ENCODE data around the gene DBN1. TPM values are rescaled to one million over a fixed set of nuclear protein-coding genes. Genes with fewer than 3 reads are reported as not detected.

DBN1 gene
- total RNA-seq, 2 experiments from 2014 or later = 12.1 to 15.9 TPM

- intact Hi-C loops (cut with micrococcal nuclease) = no loop called here
- no peak overlapping the region for H3K4me3 Mint-ChIP-seq
- no peak overlapping the region for H3K27ac Mint-ChIP-seq
- no peaks in the 10 kb centered on the region for H3K9me3 Mint-ChIP-seq
- H3K4me1 Mint-ChIP-seq (ENCODE audit: low read depth) = peaks cover 20% of the 10 kb centered on the region
- H3K27me3 Mint-ChIP-seq = no peaks in the 10 kb centered on the region
- DNase-seq = no peak
- POLR2A ChIA-PET = interaction anchor here (0.8 to 5.2 kb wide), 6 partner anchors 9 to 63 kb away, joined by 4 to 54 read pairs (median 14); partner anchors contain the start of gene GRK6
- CTCF ChIA-PET = interaction anchor here (1.0 to 29.1 kb wide), 19 partner anchors 8 to 144 kb away, joined by 3 to 624 read pairs (median 9); partner anchors contain the start of genes F12, GRK6, LMAN2 and PFN3
- H3K36me3 Mint-ChIP-seq = no peaks in the 10 kb centered on the region
These were observed 20.5 kb downstream of the DBN1 start for GRCh38 chr5:177452688-177453638.

GRCh38 chr5:177450667-177451424 lies 22.6 kb downstream of the DBN1 start:
- intact Hi-C loops (cut with micrococcal nuclease) = no loop called here
- CTCF ChIA-PET = interaction anchor here (1.2 to 29.1 kb wide), 4 partner anchors 46 to 141 kb away, joined by 4 to 624 read pairs (median 92); partner anchors contain the start of genes F12 and PFN3
- no peak overlapping the region for H3K4me3 Mint-ChIP-seq

GRCh38 chr5:177449140-177450061 lies 24.0 kb downstream of the DBN1 start:
- H3K36me3 Mint-ChIP-seq = no peaks in the 10 kb centered on the region
- no peak for DNase-seq
- intact Hi-C loops (cut with micrococcal nuclease) = no loop called here
- H3K9me3 Mint-ChIP-seq = no peaks in the 10 kb centered on the region
- no peak overlapping the region for H3K27ac Mint-ChIP-seq
- peaks cover 39% of the 10 kb centered on the region for H3K4me1 Mint-ChIP-seq (ENCODE audit: low read depth)
- POLR2A ChIA-PET = interaction anchor here (1.0 to 14.3 kb wide), 5 partner anchors 20 to 137 kb away, joined by 4 to 319 read pairs (median 4); partner anchors contain the start of gene GRK6
- H3K27me3 Mint-ChIP-seq = no peaks in the 10 kb centered on the region
- CTCF ChIA-PET = interaction anchor here (1.2 to 29.1 kb wide), 5 partner anchors 19 to 140 kb away, joined by 5 to 624 read pairs (median 74); partner anchors contain the start of genes F12, GRK6 and PFN3
- H3K4me3 Mint-ChIP-seq = no peak overlapping the region

More at GRCh38 chr5:177450667-177451424, 22.6 kb downstream of the DBN1 start:
- Mint-ChIP-seq H3K27me3 (no peaks in the 10 kb centered on the region), H3K36me3 (no peaks in the 10 kb centered on the region), H3K27ac (no peak overlapping the region), H3K4me1 (ENCODE audit: low read depth) (peaks cover 25% of the 10 kb centered on the region), H3K9me3 (no peaks in the 10 kb centered on the region)
- POLR2A ChIA-PET = interaction anchor here (1.0 to 14.3 kb wide), 5 partner anchors 21 to 61 kb away, joined by 4 to 319 read pairs (median 54); partner anchors contain the start of gene GRK6
- DNase-seq = no peak

GRCh38 chr5:177448244-177448950 lies 25.0 kb downstream of the DBN1 start:
- POLR2A ChIA-PET = interaction anchor here (0.8 to 14.3 kb wide), 6 partner anchors 19 to 136 kb away, joined by 3 to 319 read pairs (median 4); partner anchors contain the start of gene GRK6

GRCh38 chr5:177447611-177448243 lies 25.7 kb downstream of the DBN1 start:
- POLR2A ChIA-PET = interaction anchor here (0.8 to 14.3 kb wide), 8 partner anchors 7 to 135 kb away, joined by 3 to 319 read pairs (median 4); partner anchors contain the start of gene GRK6

More at GRCh38 chr5:177448244-177448950, 25.0 kb downstream of the DBN1 start:
- no peaks in the 10 kb centered on the region for H3K36me3 Mint-ChIP-seq
- H3K4me1 Mint-ChIP-seq (ENCODE audit: low read depth) = peaks cover 39% of the 10 kb centered on the region
- CTCF ChIA-PET = interaction anchor here (0.7 to 29.1 kb wide), 6 partner anchors 9 to 139 kb away, joined by 3 to 624 read pairs (median 42); partner anchors contain the start of genes F12, GRK6 and PFN3
- H3K9me3 Mint-ChIP-seq = no peaks in the 10 kb centered on the region
- peak overlapping the region; percentile 62 for H3K4me3 Mint-ChIP-seq
- intact Hi-C loops (cut with micrococcal nuclease) = no loop called here
- peak overlapping the region; percentile 11 for H3K27ac Mint-ChIP-seq
- DNase-seq = no peak
- H3K27me3 Mint-ChIP-seq = no peaks in the 10 kb centered on the region

GRCh38 chr5:177447066-177447610 lies 26.3 kb downstream of the DBN1 start:
- intact Hi-C loops (cut with micrococcal nuclease) = loop anchor here (2.0 kb wide), 1 partner anchor 56 kb away; no protein-coding TSS in a partner anchor
- no peaks in the 10 kb centered on the region for H3K27me3 Mint-ChIP-seq
- peak overlapping the region; percentile 62 for H3K4me3 Mint-ChIP-seq
- peaks cover 43% of the 10 kb centered on the region for H3K4me1 Mint-ChIP-seq (ENCODE audit: low read depth)
- no peak overlapping the region for H3K27ac Mint-ChIP-seq
- peak; percentile 77 for DNase-seq
- ChIA-PET CTCF (interaction anchor here (1.4 to 29.1 kb wide), 7 partner anchors 7 to 58 kb away, joined by 7 to 624 read pairs (median 43); partner anchors contain the start of genes F12, GRK6 and PFN3), POLR2A (interaction anchor here (0.7 to 14.3 kb wide), 8 partner anchors 8 to 135 kb away, joined by 3 to 319 read pairs (median 4); partner anchors contain the start of gene GRK6)
- no peaks in the 10 kb centered on the region for H3K9me3 Mint-ChIP-seq
- H3K36me3 Mint-ChIP-seq = peaks cover 4% of the 10 kb centered on the region

More at GRCh38 chr5:177447611-177448243, 25.7 kb downstream of the DBN1 start:
- DNase-seq = peak; percentile 41
- Mint-ChIP-seq H3K4me3 (peak overlapping the region; percentile 62), H3K27me3 (no peaks in the 10 kb centered on the region), H3K27ac (peak overlapping the region; percentile 28), H3K36me3 (no peaks in the 10 kb centered on the region), H3K9me3 (no peaks in the 10 kb centered on the region), H3K4me1 (ENCODE audit: low read depth) (peaks cover 38% of the 10 kb centered on the region)
- intact Hi-C loops (cut with micrococcal nuclease) = loop anchor here (2.0 kb wide), 1 partner anchor 57 kb away; no protein-coding TSS in a partner anchor
- CTCF ChIA-PET = interaction anchor here (0.7 to 29.1 kb wide), 6 partner anchors 9 to 138 kb away, joined by 3 to 624 read pairs (median 42); partner anchors contain the start of genes F12, GRK6 and PFN3

GRCh38 chr5:177446200-177447065 lies 27.0 kb downstream of the DBN1 start, which contains the start of gene PRR7:
PRR7 (plus strand) TSS chr5:177446814; CDS start chr5:177455068, 8,254 bp downstream.
- peaks cover 48% of the 10 kb centered on the region for H3K4me1 Mint-ChIP-seq (ENCODE audit: low read depth)
- CTCF ChIA-PET = interaction anchor here (1.0 to 29.1 kb wide), 8 partner anchors 8 to 136 kb away, joined by 3 to 624 read pairs (median 25); partner anchors contain the start of genes F12, GRK6 and PFN3

GRCh38 chr5:177445917-177446199 lies 27.6 kb downstream of the DBN1 start:
- Mint-ChIP-seq H3K36me3 (peaks cover 12% of the 10 kb centered on the region), H3K27ac (peak overlapping the region; percentile 81), H3K4me3 (peak overlapping the region; percentile 67), H3K4me1 (ENCODE audit: low read depth) (peaks cover 50% of the 10 kb centered on the region), H3K27me3 (no peaks in the 10 kb centered on the region), H3K9me3 (no peaks in the 10 kb centered on the region)
- intact Hi-C loops (cut with micrococcal nuclease) = loop anchor here (1.0 to 2.0 kb wide), 2 partner anchors 17 to 55 kb away; no protein-coding TSS in a partner anchor
- ChIA-PET POLR2A (interaction anchor here (1.0 to 14.3 kb wide), 8 partner anchors 9 to 137 kb away, joined by 3 to 319 read pairs (median 5); partner anchors contain the start of gene GRK6), CTCF (interaction anchor here (0.7 to 29.1 kb wide), 8 partner anchors 8 to 136 kb away, joined by 3 to 624 read pairs (median 25); partner anchors contain the start of genes F12, GRK6 and PFN3)
- no peak for DNase-seq

More at GRCh38 chr5:177446200-177447065, 27.0 kb downstream of the DBN1 start, which contains the start of gene PRR7:
- POLR2A ChIA-PET = interaction anchor here (0.7 to 14.3 kb wide), 12 partner anchors 9 to 138 kb away, joined by 3 to 319 read pairs (median 4); partner anchors contain the start of gene GRK6
- Mint-ChIP-seq H3K9me3 (no peaks in the 10 kb centered on the region), H3K27ac (peak within 1 kb of the TSS; percentile 81), H3K27me3 (no peaks in the 10 kb centered on the region), H3K4me3 (peak within 1 kb of the TSS; percentile 67), H3K36me3 (peaks cover 9% of the 10 kb centered on the region)
- peak; percentile 77 for DNase-seq
- intact Hi-C loops (cut with micrococcal nuclease) = loop anchor here (2.0 kb wide), 1 partner anchor 56 kb away; no protein-coding TSS in a partner anchor

Data from activated CD4-positive, alpha-beta memory T cell treated with anti-CD3 and anti-CD28 coated beads for 36 hours (primary cell).